Measurements from ENCODE around the gene TPH1. TPM values are rescaled to one million over a fixed set of nuclear protein-coding genes. Genes with fewer than 3 reads are reported as not detected.

TPH1 gene
- polyA plus RNA-seq, 1 donor from 2014 or later: 1.2 TPM

DNA sequence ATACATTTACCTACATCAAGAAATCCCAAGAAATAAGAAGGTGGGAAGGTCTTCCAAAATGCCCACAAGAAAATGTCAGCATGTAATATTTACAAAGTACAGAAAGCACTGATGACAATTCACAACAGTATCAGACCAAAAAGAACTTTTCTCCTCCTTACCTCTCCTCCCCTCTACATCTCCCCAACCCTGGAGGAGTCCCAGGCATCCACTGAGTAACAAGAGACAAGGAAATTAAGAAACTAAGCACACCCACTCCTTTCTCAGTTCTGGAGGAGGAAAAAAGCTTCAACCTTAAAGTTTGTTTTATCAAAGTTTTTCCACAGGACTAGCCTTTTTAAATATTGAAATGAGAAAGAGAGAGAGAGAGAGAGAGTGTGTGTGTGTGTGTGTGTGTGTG, 31.2 kb downstream of the TPH1 start:
- H3K27me3 ChIP-seq (ENCODE audit: insufficient read depth, low read depth, low read length): no peaks in the 10 kb centered on the region
- no peaks in the 10 kb centered on the region for H3K36me3 ChIP-seq (ENCODE audit: insufficient read depth, low read length)
- peaks cover 6% of the 10 kb centered on the region for H3K79me2 ChIP-seq (replicated peaks; ENCODE audit: insufficient read depth, low read length)
- no peak overlapping the region for H3K4me2 ChIP-seq (ENCODE audit: low read length)
- TF ChIP-seq EP300 (conservative IDR thresholded peaks at IDR 0.05; ENCODE audit: poor library complexity, severe bottlenecking) (no peak), EZH2 (IDR thresholded peaks at IDR 0.05; ENCODE audit: borderline replicate concordance, insufficient read depth, low read length, poor library complexity, severe bottlenecking) (no peak), MXI1 (conservative IDR thresholded peaks at IDR 0.05; ENCODE audit: poor library complexity, severe bottlenecking) (no peak), RAD21 (conservative IDR thresholded peaks at IDR 0.05) (no peak), POLR2AphosphoS5 (IDR thresholded peaks at IDR 0.05) (no peak), TAF1 (IDR thresholded peaks at IDR 0.05; ENCODE audit: low read depth) (no peak), SMC3 (conservative IDR thresholded peaks at IDR 0.05; ENCODE audit: poor library complexity) (no peak)
- TF ChIP-seq, protein P1, sequence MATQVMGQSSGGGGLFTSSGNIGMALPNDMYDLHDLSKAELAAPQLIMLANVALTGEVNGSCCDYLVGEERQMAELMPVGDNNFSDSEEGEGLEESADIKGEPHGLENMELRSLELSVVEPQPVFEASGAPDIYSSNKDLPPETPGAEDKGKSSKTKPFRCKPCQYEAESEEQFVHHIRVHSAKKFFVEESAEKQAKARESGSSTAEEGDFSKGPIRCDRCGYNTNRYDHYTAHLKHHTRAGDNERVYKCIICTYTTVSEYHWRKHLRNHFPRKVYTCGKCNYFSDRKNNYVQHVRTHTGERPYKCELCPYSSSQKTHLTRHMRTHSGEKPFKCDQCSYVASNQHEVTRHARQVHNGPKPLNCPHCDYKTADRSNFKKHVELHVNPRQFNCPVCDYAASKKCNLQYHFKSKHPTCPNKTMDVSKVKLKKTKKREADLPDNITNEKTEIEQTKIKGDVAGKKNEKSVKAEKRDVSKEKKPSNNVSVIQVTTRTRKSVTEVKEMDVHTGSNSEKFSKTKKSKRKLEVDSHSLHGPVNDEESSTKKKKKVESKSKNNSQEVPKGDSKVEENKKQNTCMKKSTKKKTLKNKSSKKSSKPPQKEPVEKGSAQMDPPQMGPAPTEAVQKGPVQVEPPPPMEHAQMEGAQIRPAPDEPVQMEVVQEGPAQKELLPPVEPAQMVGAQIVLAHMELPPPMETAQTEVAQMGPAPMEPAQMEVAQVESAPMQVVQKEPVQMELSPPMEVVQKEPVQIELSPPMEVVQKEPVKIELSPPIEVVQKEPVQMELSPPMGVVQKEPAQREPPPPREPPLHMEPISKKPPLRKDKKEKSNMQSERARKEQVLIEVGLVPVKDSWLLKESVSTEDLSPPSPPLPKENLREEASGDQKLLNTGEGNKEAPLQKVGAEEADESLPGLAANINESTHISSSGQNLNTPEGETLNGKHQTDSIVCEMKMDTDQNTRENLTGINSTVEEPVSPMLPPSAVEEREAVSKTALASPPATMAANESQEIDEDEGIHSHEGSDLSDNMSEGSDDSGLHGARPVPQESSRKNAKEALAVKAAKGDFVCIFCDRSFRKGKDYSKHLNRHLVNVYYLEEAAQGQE (IDR thresholded peaks at IDR 0.05; ENCODE audit: borderline replicate concordance): no peak
- TF ChIP-seq, protein P2, sequence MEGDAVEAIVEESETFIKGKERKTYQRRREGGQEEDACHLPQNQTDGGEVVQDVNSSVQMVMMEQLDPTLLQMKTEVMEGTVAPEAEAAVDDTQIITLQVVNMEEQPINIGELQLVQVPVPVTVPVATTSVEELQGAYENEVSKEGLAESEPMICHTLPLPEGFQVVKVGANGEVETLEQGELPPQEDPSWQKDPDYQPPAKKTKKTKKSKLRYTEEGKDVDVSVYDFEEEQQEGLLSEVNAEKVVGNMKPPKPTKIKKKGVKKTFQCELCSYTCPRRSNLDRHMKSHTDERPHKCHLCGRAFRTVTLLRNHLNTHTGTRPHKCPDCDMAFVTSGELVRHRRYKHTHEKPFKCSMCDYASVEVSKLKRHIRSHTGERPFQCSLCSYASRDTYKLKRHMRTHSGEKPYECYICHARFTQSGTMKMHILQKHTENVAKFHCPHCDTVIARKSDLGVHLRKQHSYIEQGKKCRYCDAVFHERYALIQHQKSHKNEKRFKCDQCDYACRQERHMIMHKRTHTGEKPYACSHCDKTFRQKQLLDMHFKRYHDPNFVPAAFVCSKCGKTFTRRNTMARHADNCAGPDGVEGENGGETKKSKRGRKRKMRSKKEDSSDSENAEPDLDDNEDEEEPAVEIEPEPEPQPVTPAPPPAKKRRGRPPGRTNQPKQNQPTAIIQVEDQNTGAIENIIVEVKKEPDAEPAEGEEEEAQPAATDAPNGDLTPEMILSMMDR (IDR thresholded peaks at IDR 0.05; ENCODE audit: poor library complexity, severe bottlenecking): no peak
- H3K9me3 ChIP-seq (ENCODE audit: low read length): no peaks in the 10 kb centered on the region
- H2AFZ ChIP-seq (ENCODE audit: low read depth, low read length): no peak overlapping the region
- H3K27ac ChIP-seq (ENCODE audit: low read length): no peak overlapping the region
- no peaks in the 10 kb centered on the region for H3K9me2 ChIP-seq (ENCODE audit: insufficient read depth, low read length)
- no peaks in the 10 kb centered on the region for H4K20me1 ChIP-seq (ENCODE audit: insufficient read depth)
- no peak overlapping the region for H3K4me3 ChIP-seq (ENCODE audit: low read length)
- H3K9ac ChIP-seq (ENCODE audit: low read length): no peak overlapping the region
- H3F3A ChIP-seq (ENCODE audit: insufficient read depth, low read length, poor library complexity, severe bottlenecking): no peaks in the 10 kb centered on the region

DNA sequence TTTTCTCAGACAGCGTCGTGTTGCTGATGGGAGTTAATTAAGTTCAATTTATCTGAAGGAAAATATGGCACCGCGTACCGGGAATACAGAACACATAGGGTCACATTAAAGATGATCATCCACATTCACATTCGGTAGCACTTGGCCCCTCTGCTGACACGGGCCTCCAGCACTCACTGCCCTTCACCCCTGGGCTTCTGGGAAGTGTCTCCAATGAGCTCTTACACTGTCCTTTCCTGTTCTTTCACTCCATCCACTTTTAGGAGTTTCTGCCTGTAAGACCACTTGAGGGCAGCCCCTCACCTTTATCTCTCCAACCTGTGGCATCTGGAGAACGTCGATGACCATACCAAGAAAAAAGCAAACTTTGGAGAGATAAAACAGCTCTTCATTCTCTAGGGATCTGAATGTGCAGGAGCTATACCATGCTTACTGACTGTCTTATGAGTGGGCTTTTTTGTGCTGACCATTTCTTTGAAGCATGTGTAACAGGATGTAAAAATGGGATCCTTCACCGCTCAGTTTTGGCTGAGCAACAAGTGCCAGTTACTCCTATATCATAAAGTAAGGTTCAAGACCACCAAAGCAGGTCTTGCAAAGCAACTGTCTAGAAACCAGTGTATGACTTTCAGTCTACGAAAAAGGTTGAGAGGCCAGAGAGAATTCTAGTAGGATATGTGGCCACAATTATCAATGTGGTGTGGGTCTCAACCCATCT, 32.1 kb downstream of the TPH1 start:
- Histone ChIP-seq H3K9ac (ENCODE audit: low read length) (peak overlapping the region; percentile 92), H3F3A (ENCODE audit: insufficient read depth, low read length, poor library complexity, severe bottlenecking) (no peaks in the 10 kb centered on the region), H3K9me2 (ENCODE audit: insufficient read depth, low read length) (no peaks in the 10 kb centered on the region), H3K27me3 (ENCODE audit: insufficient read depth, low read depth, low read length) (no peaks in the 10 kb centered on the region), H3K79me2 (replicated peaks; ENCODE audit: insufficient read depth, low read length) (peaks cover 6% of the 10 kb centered on the region), H3K4me3 (ENCODE audit: low read length) (peak overlapping the region; percentile 97), H3K4me2 (ENCODE audit: low read length) (peak overlapping the region; percentile 74), H3K27ac (ENCODE audit: low read length) (peak overlapping the region; percentile 82), H3K36me3 (ENCODE audit: insufficient read depth, low read length) (no peaks in the 10 kb centered on the region), H2AFZ (ENCODE audit: low read depth, low read length) (peak overlapping the region; percentile 90), H4K20me1 (ENCODE audit: insufficient read depth) (no peaks in the 10 kb centered on the region), H3K9me3 (ENCODE audit: low read length) (no peaks in the 10 kb centered on the region)
- no peak for TF ChIP-seq SMC3 (conservative IDR thresholded peaks at IDR 0.05; ENCODE audit: poor library complexity)
- TF ChIP-seq, protein P1 (IDR thresholded peaks at IDR 0.05; ENCODE audit: borderline replicate concordance): no peak
- TF ChIP-seq MXI1 (conservative IDR thresholded peaks at IDR 0.05; ENCODE audit: poor library complexity, severe bottlenecking): no peak
- TF ChIP-seq EZH2 (IDR thresholded peaks at IDR 0.05; ENCODE audit: borderline replicate concordance, insufficient read depth, low read length, poor library complexity, severe bottlenecking): no peak
- TF ChIP-seq RAD21 (conservative IDR thresholded peaks at IDR 0.05): no peak
- no peak for TF ChIP-seq TAF1 (IDR thresholded peaks at IDR 0.05; ENCODE audit: low read depth)
- TF ChIP-seq, protein P2 (IDR thresholded peaks at IDR 0.05; ENCODE audit: poor library complexity, severe bottlenecking): no peak

Data from neural cell (in vitro differentiated cells).